ENCODE data around the gene DRC3. TPM values are rescaled to one million over a fixed set of nuclear protein-coding genes. Genes with fewer than 3 reads are reported as not detected.

DRC3 gene
- total RNA-seq, 4 donors from 2014 or later, result 4.3 to 8.6 (median 6.0) TPM

GRCh38 chr17:18014006-18014405 lies 41.3 kb downstream of the DRC3 start:
- Histone ChIP-seq H3K36me3 (peaks cover 0 to 47% (median 0%) of the 10 kb centered on the region in 3 donors), H3K27ac (no peak overlapping the region), H3K9me3 (peaks cover 0 to 3% (median 0%) of the 10 kb centered on the region in 4 donors), H3K4me1 (peaks cover 0 to 18% (median 0%) of the 10 kb centered on the region in 4 donors), H3K27me3 (no peaks in the 10 kb centered on the region), H3K4me3 (no peak overlapping the region)
- 90 to 94% methylated on average over 6 of the region's 6 CpGs for WGBS, 2 donors
- no peak for DNase-seq (ENCODE audit: low spot score in 2 of 2)
- no peak for TF ChIP-seq EP300 (IDR thresholded peaks at IDR 0.05)
- no peak for TF ChIP-seq POLR2A (IDR thresholded peaks at IDR 0.05)
- TF ChIP-seq, protein P1, sequence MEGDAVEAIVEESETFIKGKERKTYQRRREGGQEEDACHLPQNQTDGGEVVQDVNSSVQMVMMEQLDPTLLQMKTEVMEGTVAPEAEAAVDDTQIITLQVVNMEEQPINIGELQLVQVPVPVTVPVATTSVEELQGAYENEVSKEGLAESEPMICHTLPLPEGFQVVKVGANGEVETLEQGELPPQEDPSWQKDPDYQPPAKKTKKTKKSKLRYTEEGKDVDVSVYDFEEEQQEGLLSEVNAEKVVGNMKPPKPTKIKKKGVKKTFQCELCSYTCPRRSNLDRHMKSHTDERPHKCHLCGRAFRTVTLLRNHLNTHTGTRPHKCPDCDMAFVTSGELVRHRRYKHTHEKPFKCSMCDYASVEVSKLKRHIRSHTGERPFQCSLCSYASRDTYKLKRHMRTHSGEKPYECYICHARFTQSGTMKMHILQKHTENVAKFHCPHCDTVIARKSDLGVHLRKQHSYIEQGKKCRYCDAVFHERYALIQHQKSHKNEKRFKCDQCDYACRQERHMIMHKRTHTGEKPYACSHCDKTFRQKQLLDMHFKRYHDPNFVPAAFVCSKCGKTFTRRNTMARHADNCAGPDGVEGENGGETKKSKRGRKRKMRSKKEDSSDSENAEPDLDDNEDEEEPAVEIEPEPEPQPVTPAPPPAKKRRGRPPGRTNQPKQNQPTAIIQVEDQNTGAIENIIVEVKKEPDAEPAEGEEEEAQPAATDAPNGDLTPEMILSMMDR (IDR thresholded peaks at IDR 0.05), result no peak

DNA sequence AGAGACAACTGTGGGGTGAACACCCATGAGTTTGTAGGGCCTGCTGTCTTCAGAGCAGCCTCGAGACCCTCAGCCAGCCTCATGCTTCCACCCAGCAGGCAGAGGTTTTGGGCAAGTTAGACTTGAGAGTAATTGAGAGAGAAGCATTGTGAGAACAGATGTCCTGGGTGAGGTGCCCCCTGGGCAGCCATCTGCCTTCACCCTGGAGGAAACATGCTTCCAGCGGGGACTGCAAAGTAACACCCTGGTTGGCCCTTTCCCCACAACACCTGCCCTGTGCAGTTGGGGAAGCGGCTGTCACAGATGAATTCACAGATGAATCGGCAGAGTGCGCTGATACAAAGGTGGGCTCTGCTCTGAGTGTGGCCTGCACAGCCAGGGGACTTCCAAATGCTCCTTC lies 42.9 kb downstream of the DRC3 start:
- TF ChIP-seq POLR2A (IDR thresholded peaks at IDR 0.05) (no peak), EP300 (IDR thresholded peaks at IDR 0.05) (no peak)
- TF ChIP-seq, protein P1 (IDR thresholded peaks at IDR 0.05), result no peak
- H3K27me3 ChIP-seq, result no peaks in the 10 kb centered on the region
- H3K9me3 ChIP-seq, result peaks cover 0 to under 1% (median 0%) of the 10 kb centered on the region in 4 donors
- no peak overlapping the region for H3K27ac ChIP-seq
- H3K4me1 ChIP-seq, result peaks cover 0 to 28% (median 0%) of the 10 kb centered on the region in 4 donors
- H3K4me3 ChIP-seq, result no peak overlapping the region
- peaks cover 0 to 39% (median 0%) of the 10 kb centered on the region in 3 donors for H3K36me3 ChIP-seq
- DNase-seq (ENCODE audit: low spot score in 2 of 2), result no peak
- WGBS, 2 donors, result 92 to 100% methylated on average over 5 of the region's 5 CpGs

DNA sequence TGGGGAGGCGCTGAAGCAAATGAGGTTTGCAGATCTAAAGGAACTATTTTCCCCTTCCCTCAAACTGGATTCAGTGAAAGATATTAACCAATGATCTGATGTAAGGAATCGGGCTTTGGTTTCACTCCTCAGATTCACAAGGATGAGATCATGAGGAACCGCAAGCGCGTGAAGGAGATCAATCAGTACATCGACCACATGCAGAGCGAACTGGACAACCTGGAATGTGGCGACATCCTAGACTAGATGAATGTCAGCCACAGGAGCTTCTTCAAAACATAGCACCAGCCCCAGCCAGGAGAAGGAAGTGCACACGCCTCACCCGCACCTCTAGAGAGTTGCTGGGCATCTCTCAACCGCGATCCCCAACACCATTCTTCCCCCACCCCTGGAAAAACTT lies 43.8 kb downstream of the DRC3 start:
- Histone ChIP-seq H3K4me3 (no peak overlapping the region), H3K27me3 (no peaks in the 10 kb centered on the region), H3K4me1 (peaks cover 0 to 28% (median 0%) of the 10 kb centered on the region in 4 donors), H3K9me3 (no peaks in the 10 kb centered on the region), H3K27ac (no peak overlapping the region), H3K36me3 (peaks cover 0 to 39% (median 0%) of the 10 kb centered on the region in 3 donors)
- TF ChIP-seq, protein P1 (IDR thresholded peaks at IDR 0.05), result no peak
- TF ChIP-seq POLR2A (IDR thresholded peaks at IDR 0.05) (no peak), EP300 (IDR thresholded peaks at IDR 0.05) (no peak)
- 87 to 92% methylated on average over 12 of the region's 12 CpGs for WGBS, 2 donors
- no peak for DNase-seq (ENCODE audit: low spot score in 2 of 2)

GRCh38 chr17:18017958-18018357 lies 45.3 kb downstream of the DRC3 start:
- TF ChIP-seq POLR2A (IDR thresholded peaks at IDR 0.05) (no peak), EP300 (IDR thresholded peaks at IDR 0.05) (no peak)
- TF ChIP-seq, protein P1 (IDR thresholded peaks at IDR 0.05), result no peak
- Histone ChIP-seq H3K27ac (peak overlapping the region in 1 of 4 donors; percentile 68), H3K27me3 (no peaks in the 10 kb centered on the region), H3K4me1 (peaks cover 0 to 28% (median 0%) of the 10 kb centered on the region in 4 donors), H3K9me3 (no peaks in the 10 kb centered on the region), H3K36me3 (peaks cover 0 to 32% (median 0%) of the 10 kb centered on the region in 3 donors), H3K4me3 (no peak overlapping the region)
- DNase-seq (ENCODE audit: low spot score in 2 of 2), result no peak
- WGBS, 2 donors, result 41 to 49% methylated on average over 3 of the region's 3 CpGs

DNA sequence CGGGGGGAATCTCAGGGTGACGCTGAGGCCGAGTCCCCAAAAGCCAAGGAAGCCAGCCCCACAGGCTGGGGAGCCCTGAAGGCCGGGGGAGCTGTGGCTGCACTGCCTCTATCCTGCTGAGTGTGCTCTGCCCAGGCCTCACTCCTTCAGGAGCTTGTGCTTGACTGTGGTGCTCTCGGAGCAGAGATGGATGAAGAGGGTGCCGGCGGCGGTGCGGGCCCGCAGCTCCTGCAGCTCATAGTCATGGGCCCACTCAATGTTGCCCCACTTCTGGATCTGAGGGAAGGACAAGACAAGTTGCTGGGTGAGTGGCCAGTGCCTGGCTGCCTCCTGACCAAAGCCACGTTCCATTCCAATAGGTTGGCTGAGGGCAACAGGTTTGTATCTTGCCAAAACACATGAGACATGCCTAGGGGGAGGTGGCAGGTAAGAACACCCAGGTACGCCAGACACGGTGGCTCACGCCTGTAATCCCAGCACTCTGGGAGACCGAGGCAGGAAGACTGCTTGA lies 45.8 kb downstream of the DRC3 start:
- 83 to 87% methylated on average over 15 of the region's 15 CpGs for WGBS, 2 donors
- TF ChIP-seq, protein P1 (IDR thresholded peaks at IDR 0.05), result no peak
- TF ChIP-seq EP300 (IDR thresholded peaks at IDR 0.05) (no peak), POLR2A (IDR thresholded peaks at IDR 0.05) (no peak)
- Histone ChIP-seq H3K36me3 (peaks cover 0 to 32% (median 0%) of the 10 kb centered on the region in 3 donors), H3K4me1 (peaks cover 0 to 28% (median 0%) of the 10 kb centered on the region in 4 donors), H3K27ac (peak overlapping the region in 1 of 4 donors; percentile 68), H3K27me3 (no peaks in the 10 kb centered on the region), H3K9me3 (no peaks in the 10 kb centered on the region), H3K4me3 (no peak overlapping the region)
- no peak for DNase-seq (ENCODE audit: low spot score in 2 of 2)
